Thoracic aorta (tissue), 2 donors: ENCODE data around the gene ITPR2. TPM values are rescaled to one million over a fixed set of nuclear protein-coding genes. Genes with fewer than 3 reads are reported as not detected.
"Not testable (repeated sequence)": the region's sequence is repeated elsewhere in the genome, so short reads cannot be mapped to it uniquely, and the experiment has no call there.

Experiments
- ATAC-seq: fragments of 150-250 bp; one replicate; pipeline ENCODE4 v1.8.0; 2017; ENCODE audit warnings: low read depth; ENCODE audit not compliant: insufficient number of reproducible peaks, low FRiP score
- DNase-seq: peaks from one replicate; pipeline ENCODE4 v3.0.0-alpha.2; 2020; ENCODE audit warnings: low spot score
- H3K27ac ChIP-seq, 2 donors: fragments of 200-600 bp; sonication (generic); 1 replicate in 1 of 2; 2 replicates in 1 of 2; pipeline ENCODE4 v1.5.1; 2016; ENCODE audit warnings: mild to moderate bottlenecking in 2 of 2, moderate library complexity in 2 of 2
- H3K27me3 ChIP-seq: fragments of 200-600 bp; sonication (generic); replicated peaks from 2 replicates; pipeline ENCODE4 v1.6.0; 2016; ENCODE audit warnings: mild to moderate bottlenecking; ENCODE audit not compliant: insufficient read depth
- H3K36me3 ChIP-seq: fragments of 200-600 bp; sonication (generic); one replicate; pipeline ENCODE4 v1.5.1; 2016
- H3K4me1 ChIP-seq, 2 donors: fragments of 200-600 bp; sonication (generic); 1 replicate in 1 of 2; 2 replicates in 1 of 2; pipeline versions ENCODE4 v1.5.1 to v1.6.0; 2016; ENCODE audit warnings: low read depth in 2 of 2, mild to moderate bottlenecking in 1 of 2; ENCODE audit not compliant: control insufficient read depth in 1 of 2
- H3K4me3 ChIP-seq: fragments of 200-600 bp; sonication (generic); 2 replicates; pipeline ENCODE4 v1.5.1; 2016; ENCODE audit warnings: mild to moderate bottlenecking
- H3K9me3 ChIP-seq: fragments of 200-600 bp; sonication (generic); 2 replicates; pipeline ENCODE4 v1.5.1; 2016
- total RNA-seq, 2 donors: library from RNA; depleted of rRNA; stranded (reverse); fragments of >200 nt; gene quantifications; one replicate each; pipeline versions ENCODE4 v1.1.0 to v1.2.3, GENCODE V29; 2016
- TF ChIP-seq, protein P1 (sequence below): fragments of 200-600 bp; sonication (generic); IDR thresholded peaks from one replicate; pipeline ENCODE4 v1.5.1; 2019; ENCODE audit warnings: antibody characterized with exemption

ITPR2 gene
- total RNA-seq, 2 donors from 2014 or later, result 28.3 to 86.3 TPM

DNA sequence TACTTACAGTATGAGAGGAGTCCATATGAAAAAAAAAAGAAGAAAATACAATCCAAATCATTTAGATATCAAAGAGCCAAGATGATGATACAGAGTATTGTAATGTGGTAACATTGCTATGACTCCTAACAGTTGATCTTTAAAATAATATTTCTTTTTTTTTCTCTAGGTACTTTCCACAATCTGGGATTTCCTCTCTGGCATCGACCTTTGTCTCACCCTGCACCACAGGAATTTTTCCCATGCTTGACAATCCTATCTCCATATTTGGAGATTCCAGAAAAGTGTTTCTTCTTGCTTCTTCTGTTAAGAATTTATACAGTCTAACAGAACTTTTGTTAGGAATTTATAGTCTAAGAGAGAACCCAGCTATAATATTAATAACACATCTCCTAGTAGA lies 184.4 kb downstream of the ITPR2 start:
- no peak overlapping the region for H3K27ac ChIP-seq
- ATAC-seq, result peak; percentile 59

DNA sequence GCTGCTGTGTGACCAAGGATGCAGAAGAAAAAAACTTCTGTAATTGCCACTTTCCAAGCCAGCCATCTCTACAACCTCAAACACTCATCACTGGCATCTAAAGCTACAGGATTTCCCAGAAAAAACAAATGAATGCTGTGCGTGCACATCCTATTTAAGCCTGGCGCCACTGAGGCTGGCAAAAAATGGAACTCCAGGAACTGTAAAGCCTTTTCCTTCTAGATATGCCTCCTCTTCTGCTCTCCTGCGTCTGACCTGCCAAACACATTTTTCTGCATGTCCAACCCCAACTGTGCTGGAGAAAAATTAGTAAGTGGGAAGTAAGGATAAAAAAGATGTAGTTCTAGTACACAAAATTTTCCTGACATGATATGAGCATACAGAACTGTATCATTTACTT lies 184.9 kb downstream of the ITPR2 start:
- TF ChIP-seq, protein P1, sequence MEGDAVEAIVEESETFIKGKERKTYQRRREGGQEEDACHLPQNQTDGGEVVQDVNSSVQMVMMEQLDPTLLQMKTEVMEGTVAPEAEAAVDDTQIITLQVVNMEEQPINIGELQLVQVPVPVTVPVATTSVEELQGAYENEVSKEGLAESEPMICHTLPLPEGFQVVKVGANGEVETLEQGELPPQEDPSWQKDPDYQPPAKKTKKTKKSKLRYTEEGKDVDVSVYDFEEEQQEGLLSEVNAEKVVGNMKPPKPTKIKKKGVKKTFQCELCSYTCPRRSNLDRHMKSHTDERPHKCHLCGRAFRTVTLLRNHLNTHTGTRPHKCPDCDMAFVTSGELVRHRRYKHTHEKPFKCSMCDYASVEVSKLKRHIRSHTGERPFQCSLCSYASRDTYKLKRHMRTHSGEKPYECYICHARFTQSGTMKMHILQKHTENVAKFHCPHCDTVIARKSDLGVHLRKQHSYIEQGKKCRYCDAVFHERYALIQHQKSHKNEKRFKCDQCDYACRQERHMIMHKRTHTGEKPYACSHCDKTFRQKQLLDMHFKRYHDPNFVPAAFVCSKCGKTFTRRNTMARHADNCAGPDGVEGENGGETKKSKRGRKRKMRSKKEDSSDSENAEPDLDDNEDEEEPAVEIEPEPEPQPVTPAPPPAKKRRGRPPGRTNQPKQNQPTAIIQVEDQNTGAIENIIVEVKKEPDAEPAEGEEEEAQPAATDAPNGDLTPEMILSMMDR, result no peak
- no peak for ATAC-seq
- peaks cover 7 to 12% of the 10 kb centered on the region in 2 donors for H3K4me1 ChIP-seq

More for the DNA sequence above, 184.4 kb downstream of the ITPR2 start:
- Histone ChIP-seq H3K27me3 (no peaks in the 10 kb centered on the region), H3K4me3 (no peak overlapping the region), H3K9me3 (no peaks in the 10 kb centered on the region), H3K4me1 (peaks cover 7 to 12% of the 10 kb centered on the region in 2 donors), H3K36me3 (peaks cover 2% of the 10 kb centered on the region)
- TF ChIP-seq, protein P1, result no peak
- DNase-seq, result no peak

DNA sequence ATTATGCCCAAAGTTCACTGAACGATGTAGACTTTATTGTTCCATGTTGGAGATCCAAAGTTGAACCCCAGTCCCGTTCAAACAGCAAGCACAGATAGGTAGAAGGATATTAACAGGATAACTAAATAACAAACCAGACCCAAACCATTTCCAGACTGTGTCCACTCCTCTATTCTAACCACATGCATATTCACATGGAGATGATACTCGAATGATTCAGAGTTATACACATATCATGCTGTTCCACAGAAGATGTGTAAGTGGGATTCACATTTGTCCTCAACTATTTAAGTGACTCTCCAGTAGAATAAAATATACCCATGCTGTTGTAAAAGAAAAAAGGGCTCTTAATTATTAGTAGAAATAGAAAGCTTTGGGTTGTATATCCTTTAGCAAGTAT lies 185.9 kb downstream of the ITPR2 start:
- ATAC-seq, result no peak
- no peak overlapping the region for H3K4me3 ChIP-seq
- no peaks in the 10 kb centered on the region for H3K9me3 ChIP-seq
- TF ChIP-seq, protein P1, result no peak
- peaks cover 7 to 12% of the 10 kb centered on the region in 2 donors for H3K4me1 ChIP-seq
- H3K27ac ChIP-seq, result no peak overlapping the region
- H3K36me3 ChIP-seq, result no peaks in the 10 kb centered on the region
- H3K27me3 ChIP-seq, result no peaks in the 10 kb centered on the region
- no peak for DNase-seq

More for the DNA sequence above, 184.9 kb downstream of the ITPR2 start:
- Histone ChIP-seq H3K27me3 (no peaks in the 10 kb centered on the region), H3K27ac (no peak overlapping the region), H3K4me3 (no peak overlapping the region), H3K36me3 (no peaks in the 10 kb centered on the region), H3K9me3 (no peaks in the 10 kb centered on the region)
- no peak for DNase-seq

DNA sequence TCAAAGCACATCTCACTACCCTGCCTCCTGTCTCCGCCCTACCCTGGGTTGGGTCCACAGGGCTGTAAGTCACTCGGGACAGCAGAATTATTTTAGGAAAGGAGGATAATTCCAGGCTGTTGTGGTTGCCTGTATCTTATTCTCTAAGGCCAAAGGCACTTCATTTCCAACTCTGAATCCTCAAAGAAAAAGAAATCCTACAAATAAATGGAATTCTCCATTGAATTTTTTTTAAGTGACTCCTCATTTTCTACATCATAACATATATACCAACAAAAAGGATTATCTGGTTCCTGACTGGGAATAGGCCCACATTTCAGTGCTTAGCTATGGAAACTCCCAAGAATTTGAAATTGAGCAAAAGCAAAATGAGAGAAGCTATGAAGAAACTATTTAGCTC lies 186.4 kb downstream of the ITPR2 start:
- Histone ChIP-seq H3K27me3 (no peaks in the 10 kb centered on the region), H3K4me1 (peaks cover 7 to 12% of the 10 kb centered on the region in 2 donors), H3K36me3 (no peaks in the 10 kb centered on the region), H3K27ac (no peak overlapping the region), H3K9me3 (no peaks in the 10 kb centered on the region), H3K4me3 (no peak overlapping the region)
- DNase-seq (no peak), ATAC-seq (no peak)
- TF ChIP-seq, protein P1, result no peak

DNA sequence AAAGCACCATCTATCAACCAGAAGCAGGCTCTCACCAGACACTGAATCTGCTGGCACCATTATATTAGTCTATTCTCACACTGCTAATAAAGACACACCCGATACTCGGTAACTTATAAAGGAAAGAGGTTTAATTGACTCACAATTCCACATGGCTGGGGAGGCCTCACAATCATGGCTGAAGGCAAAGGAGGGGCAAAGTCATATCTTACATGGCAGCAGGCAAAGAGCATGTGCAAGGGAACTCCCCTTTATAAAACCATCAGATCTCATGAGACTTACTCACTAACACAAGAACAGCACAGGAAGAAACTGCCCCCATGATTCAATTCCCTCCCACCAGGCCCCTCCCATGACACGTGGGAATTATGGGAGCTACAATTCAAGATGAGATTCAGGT lies 188.6 kb downstream of the ITPR2 start:
- not testable (repeated sequence) for H3K27ac ChIP-seq, H3K36me3 ChIP-seq, H3K4me3 ChIP-seq, H3K27me3 ChIP-seq, DNase-seq, ATAC-seq, H3K9me3 ChIP-seq
- peaks cover 7 to 12% of the 10 kb centered on the region in 2 donors for H3K4me1 ChIP-seq
